HL-60 (cell line): ENCODE results near the gene IFITM1.

Experiments
- DNase-seq, 2 experiments: peaks; one replicate each; pipeline ENCODE4 v3.0.0-alpha.2; 2010 to 2020; ENCODE audit warnings: low read depth in 1 of 2, low spot score in 1 of 2
- H3K27ac ChIP-seq: fragments of 250-450 bp; sonication (Bioruptor Pico); replicated peaks from 2 replicates; pipeline ENCODE4 v1.5.1; 2020; ENCODE audit warnings: mild to moderate bottlenecking, moderate library complexity
- H3K27me3 ChIP-seq: fragments of 250-450 bp; sonication (Bioruptor Pico); 2 replicates; pipeline ENCODE4 v1.5.1; 2021; ENCODE audit warnings: mild to moderate bottlenecking, moderate library complexity; ENCODE audit not compliant: insufficient read depth, poor library complexity, severe bottlenecking
- H3K4me3 ChIP-seq: replicated peaks from 2 replicates; pipeline ENCODE4 v1.5.1; 2011; ENCODE audit warnings: mild to moderate bottlenecking, control low read depth, low read length; ENCODE audit not compliant: insufficient read depth
- GABPA ChIP-seq: IDR thresholded peaks from 2 replicates; pipeline ENCODE4 v1.6.1; 2012; ENCODE audit warnings: low read depth
- POLR2AphosphoS5 ChIP-seq: IDR thresholded peaks from 2 replicates; pipeline ENCODE4 v1.6.1; 2012; ENCODE audit warnings: low read depth
- SPI1 ChIP-seq: IDR thresholded peaks from 2 replicates; pipeline ENCODE4 v1.6.1; 2012; ENCODE audit warnings: low read depth, mild to moderate bottlenecking, borderline replicate concordance
- TF ChIP-seq, protein P1 (sequence below): IDR thresholded peaks from 2 replicates; pipeline ENCODE4 v1.6.1; 2012; ENCODE audit warnings: low read depth; ENCODE audit not compliant: insufficient replicate concordance
- TF ChIP-seq, protein P2 (sequence below): IDR thresholded peaks from one replicate; pipeline ENCODE4 v1.5.1; 2011; ENCODE audit warnings: low read length, control low read depth, inconsistent platforms; ENCODE audit not compliant: insufficient read depth

The IFITM1 gene

GRCh38 chr11:299081-299891 is 14.6 kb upstream of the IFITM1 start, which contains the start of gene IFITM5:
Gene IFITM5 (minus strand): TSS chr11:299526. CDS start chr11:299490, 36 bp downstream.
- Histone ChIP-seq H3K4me3 (no peak within 1 kb of the TSS), H3K27me3 (no peaks in the 10 kb centered on the region), H3K27ac (no peak within 1 kb of the TSS)
- no peak for DNase-seq
- TF ChIP-seq, protein P1, sequence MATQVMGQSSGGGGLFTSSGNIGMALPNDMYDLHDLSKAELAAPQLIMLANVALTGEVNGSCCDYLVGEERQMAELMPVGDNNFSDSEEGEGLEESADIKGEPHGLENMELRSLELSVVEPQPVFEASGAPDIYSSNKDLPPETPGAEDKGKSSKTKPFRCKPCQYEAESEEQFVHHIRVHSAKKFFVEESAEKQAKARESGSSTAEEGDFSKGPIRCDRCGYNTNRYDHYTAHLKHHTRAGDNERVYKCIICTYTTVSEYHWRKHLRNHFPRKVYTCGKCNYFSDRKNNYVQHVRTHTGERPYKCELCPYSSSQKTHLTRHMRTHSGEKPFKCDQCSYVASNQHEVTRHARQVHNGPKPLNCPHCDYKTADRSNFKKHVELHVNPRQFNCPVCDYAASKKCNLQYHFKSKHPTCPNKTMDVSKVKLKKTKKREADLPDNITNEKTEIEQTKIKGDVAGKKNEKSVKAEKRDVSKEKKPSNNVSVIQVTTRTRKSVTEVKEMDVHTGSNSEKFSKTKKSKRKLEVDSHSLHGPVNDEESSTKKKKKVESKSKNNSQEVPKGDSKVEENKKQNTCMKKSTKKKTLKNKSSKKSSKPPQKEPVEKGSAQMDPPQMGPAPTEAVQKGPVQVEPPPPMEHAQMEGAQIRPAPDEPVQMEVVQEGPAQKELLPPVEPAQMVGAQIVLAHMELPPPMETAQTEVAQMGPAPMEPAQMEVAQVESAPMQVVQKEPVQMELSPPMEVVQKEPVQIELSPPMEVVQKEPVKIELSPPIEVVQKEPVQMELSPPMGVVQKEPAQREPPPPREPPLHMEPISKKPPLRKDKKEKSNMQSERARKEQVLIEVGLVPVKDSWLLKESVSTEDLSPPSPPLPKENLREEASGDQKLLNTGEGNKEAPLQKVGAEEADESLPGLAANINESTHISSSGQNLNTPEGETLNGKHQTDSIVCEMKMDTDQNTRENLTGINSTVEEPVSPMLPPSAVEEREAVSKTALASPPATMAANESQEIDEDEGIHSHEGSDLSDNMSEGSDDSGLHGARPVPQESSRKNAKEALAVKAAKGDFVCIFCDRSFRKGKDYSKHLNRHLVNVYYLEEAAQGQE, result no peak

DNA sequence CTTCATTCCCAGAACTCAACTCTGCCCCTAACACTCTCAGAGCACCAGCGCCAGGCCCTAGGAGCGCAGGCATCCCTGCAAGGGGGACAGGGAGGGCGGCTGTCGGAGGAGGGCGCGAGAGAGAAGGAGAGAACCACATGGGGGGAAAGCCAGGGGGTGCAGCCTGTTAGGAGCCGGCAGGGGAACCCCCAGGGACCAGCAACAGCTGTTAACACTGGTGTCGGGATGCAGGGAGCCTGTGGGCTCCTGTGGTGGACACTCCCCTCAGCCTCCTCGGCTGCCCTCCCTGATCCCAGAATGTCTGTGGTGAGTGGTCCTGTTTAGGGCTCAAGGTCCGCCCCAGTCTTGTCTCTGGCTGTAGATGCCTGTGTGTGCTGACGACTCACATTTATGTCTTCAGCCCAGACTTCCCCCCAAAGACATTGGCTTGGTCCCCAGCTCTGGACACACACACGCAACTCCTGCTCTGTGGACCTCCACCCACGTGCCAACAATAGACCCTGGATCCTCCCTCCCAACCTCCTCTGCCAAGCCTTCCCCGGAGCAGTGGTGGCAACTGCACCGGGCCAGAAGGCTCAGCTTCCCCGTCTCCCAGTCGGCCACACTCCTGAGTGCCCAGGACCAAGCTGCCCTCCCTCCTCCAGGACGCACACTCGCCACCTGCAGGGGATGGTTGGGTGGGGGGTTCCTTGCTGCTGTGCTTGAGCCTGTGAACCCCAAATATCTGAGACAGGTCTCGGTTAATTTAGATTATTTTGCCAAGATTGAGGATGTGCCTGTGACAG is 13.7 kb upstream of the IFITM1 start:
- DNase-seq, result no peak
- Histone ChIP-seq H3K27ac (no peak overlapping the region), H3K27me3 (no peaks in the 10 kb centered on the region), H3K4me3 (no peak overlapping the region)
- no peak for TF ChIP-seq SPI1
- TF ChIP-seq GABPA, result no peak
- TF ChIP-seq, protein P1, result no peak
- no peak for TF ChIP-seq POLR2AphosphoS5
- TF ChIP-seq, protein P2, sequence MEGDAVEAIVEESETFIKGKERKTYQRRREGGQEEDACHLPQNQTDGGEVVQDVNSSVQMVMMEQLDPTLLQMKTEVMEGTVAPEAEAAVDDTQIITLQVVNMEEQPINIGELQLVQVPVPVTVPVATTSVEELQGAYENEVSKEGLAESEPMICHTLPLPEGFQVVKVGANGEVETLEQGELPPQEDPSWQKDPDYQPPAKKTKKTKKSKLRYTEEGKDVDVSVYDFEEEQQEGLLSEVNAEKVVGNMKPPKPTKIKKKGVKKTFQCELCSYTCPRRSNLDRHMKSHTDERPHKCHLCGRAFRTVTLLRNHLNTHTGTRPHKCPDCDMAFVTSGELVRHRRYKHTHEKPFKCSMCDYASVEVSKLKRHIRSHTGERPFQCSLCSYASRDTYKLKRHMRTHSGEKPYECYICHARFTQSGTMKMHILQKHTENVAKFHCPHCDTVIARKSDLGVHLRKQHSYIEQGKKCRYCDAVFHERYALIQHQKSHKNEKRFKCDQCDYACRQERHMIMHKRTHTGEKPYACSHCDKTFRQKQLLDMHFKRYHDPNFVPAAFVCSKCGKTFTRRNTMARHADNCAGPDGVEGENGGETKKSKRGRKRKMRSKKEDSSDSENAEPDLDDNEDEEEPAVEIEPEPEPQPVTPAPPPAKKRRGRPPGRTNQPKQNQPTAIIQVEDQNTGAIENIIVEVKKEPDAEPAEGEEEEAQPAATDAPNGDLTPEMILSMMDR, result no peak

DNA sequence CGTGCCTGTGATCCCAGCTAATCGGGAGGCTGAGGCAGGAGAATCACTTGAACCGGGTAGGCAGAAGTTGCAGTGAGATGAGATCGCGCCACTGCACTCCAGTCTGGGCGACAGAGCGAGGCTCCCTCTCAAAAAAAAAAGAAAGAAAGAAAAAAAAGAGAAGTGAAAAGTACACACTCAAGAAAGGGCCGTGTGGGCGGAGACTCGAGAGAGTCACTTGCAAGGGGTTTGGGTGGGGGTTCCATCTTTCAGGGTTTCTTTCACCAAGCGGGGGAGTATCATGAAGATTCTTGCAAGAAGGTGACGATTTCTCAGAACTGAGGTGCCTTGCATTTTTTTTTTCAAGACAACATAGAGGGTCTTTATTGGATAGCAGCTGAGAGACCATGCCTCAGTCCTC is 10.5 kb upstream of the IFITM1 start:
- DNase-seq, result no peak

More for the DNA sequence above, 10.5 kb upstream of the IFITM1 start:
- no peak overlapping the region for H3K4me3 ChIP-seq
- TF ChIP-seq, protein P2, result no peak
- TF ChIP-seq POLR2AphosphoS5, result no peak
- TF ChIP-seq, protein P1, result no peak
- TF ChIP-seq SPI1, result no peak
- TF ChIP-seq GABPA, result no peak
- H3K27ac ChIP-seq, result no peak overlapping the region
- H3K27me3 ChIP-seq, result no peaks in the 10 kb centered on the region
